DOHH2 (cell line): ENCODE results near the gene DPYD.

ENCODE experiments used
- H3F3A ChIP-seq: fragments of 200-600 bp; sonication (generic), shearing (Covaris generic); 2 replicates; pipeline ENCODE4 v1.6.0; 2016; ENCODE audit warnings: antibody characterized with exemption, mild to moderate bottlenecking; ENCODE audit not compliant: control insufficient read depth, insufficient read depth
- H3K27ac ChIP-seq: fragments of 200-600 bp; sonication (generic); 2 replicates; pipeline ENCODE4 v1.5.1; 2014; ENCODE audit warnings: low read depth, mild to moderate bottlenecking, low read length, moderate library complexity
- H3K27me3 ChIP-seq: fragments of 200-600 bp; sonication (generic); 2 replicates; pipeline ENCODE4 v1.6.1; 2014; ENCODE audit warnings: mild to moderate bottlenecking, low read length, mixed read lengths; ENCODE audit not compliant: control insufficient read depth
- H3K36me3 ChIP-seq: fragments of 200-600 bp; sonication (generic); 2 replicates; pipeline ENCODE4 v1.6.1; 2014; ENCODE audit warnings: mild to moderate bottlenecking, low read length, moderate library complexity, mixed read lengths; ENCODE audit not compliant: control insufficient read depth
- H3K4me1 ChIP-seq: fragments of 200-600 bp; sonication (generic); 2 replicates; pipeline ENCODE4 v1.6.1; 2014; ENCODE audit warnings: mild to moderate bottlenecking, low read length, mixed read lengths; ENCODE audit not compliant: control insufficient read depth
- H3K4me2 ChIP-seq: fragments of 200-600 bp; sonication (generic); 2 replicates; pipeline ENCODE4 v1.6.0; 2014; ENCODE audit warnings: mild to moderate bottlenecking, low read length, moderate library complexity
- H3K4me3 ChIP-seq: fragments of 200-600 bp; sonication (generic); 2 replicates; pipeline ENCODE4 v1.5.1; 2014; ENCODE audit warnings: mild to moderate bottlenecking, low read length, mixed read lengths
- H3K79me2 ChIP-seq: fragments of 200-600 bp; sonication (generic); 2 replicates; pipeline ENCODE4 v1.6.1; 2014; ENCODE audit warnings: mild to moderate bottlenecking, low read length, mixed read lengths; ENCODE audit not compliant: control insufficient read depth
- H3K9me2 ChIP-seq: fragments of 200-600 bp; sonication (generic); replicated peaks from 2 replicates; pipeline ENCODE4 v1.6.1; 2014; ENCODE audit warnings: mild to moderate bottlenecking, low read length, mixed read lengths; ENCODE audit not compliant: control insufficient read depth
- H3K9me3 ChIP-seq: fragments of 200-600 bp; sonication (generic); 2 replicates; pipeline ENCODE4 v1.6.1; 2014; ENCODE audit warnings: antibody characterized with exemption, low read length, mixed read lengths; ENCODE audit not compliant: control insufficient read depth, insufficient read depth
- H4K20me1 ChIP-seq: fragments of 200-600 bp; sonication (generic); 2 replicates; pipeline ENCODE4 v1.6.0; 2014; ENCODE audit warnings: low read depth, mild to moderate bottlenecking, antibody characterized with exemption, low read length, moderate library complexity; ENCODE audit not compliant: control insufficient read depth, insufficient read depth
- EZH2phosphoT487 ChIP-seq: fragments of 200-600 bp; sonication (generic); IDR thresholded peaks from 2 replicates; pipeline ENCODE4 v1.6.1; 2017; ENCODE audit warnings: borderline replicate concordance, mild to moderate bottlenecking, antibody characterized with exemption, low read length, moderate library complexity, mixed read lengths
- TF ChIP-seq, protein P1 (sequence below): fragments of 200-600 bp; sonication (generic); IDR thresholded peaks from one replicate; pipeline ENCODE4 v1.5.1; 2014; ENCODE audit warnings: antibody characterized with exemption, mild to moderate bottlenecking, low read depth, low read length; ENCODE audit not compliant: poor library complexity, severe bottlenecking

DPYD gene

DNA sequence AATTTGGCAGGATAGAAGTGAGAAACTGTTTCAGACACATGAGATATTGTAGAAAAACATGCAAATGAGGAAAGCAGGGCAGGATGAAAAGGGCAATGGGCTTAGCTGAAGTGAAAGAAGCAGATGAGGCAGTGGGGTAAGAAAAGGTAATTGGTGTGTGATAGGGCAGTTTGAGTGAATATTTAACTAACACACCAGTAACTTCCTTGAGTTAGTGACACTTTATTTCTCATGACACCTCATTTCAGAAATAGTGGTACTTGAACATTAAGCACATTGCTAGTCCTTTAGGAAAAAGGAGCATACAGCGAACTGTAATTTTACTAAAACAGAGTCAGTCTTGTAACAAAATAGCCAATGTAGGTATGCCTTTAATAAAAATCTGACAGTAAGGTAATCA is 415.0 kb downstream of the DPYD start:
- Histone ChIP-seq H3F3A (no peaks in the 10 kb centered on the region), H3K79me2 (no peaks in the 10 kb centered on the region), H3K4me3 (no peak overlapping the region), H3K9me2 (no peaks in the 10 kb centered on the region; the same call in 1 of the 2 replicates), H3K36me3 (no peaks in the 10 kb centered on the region), H4K20me1 (no peaks in the 10 kb centered on the region), H3K27ac (no peak overlapping the region), H3K4me1 (no peaks in the 10 kb centered on the region), H3K9me3 (no peaks in the 10 kb centered on the region), H3K4me2 (no peak overlapping the region), H3K27me3 (no peaks in the 10 kb centered on the region)
- no peak for TF ChIP-seq EZH2phosphoT487
- TF ChIP-seq, protein P1, sequence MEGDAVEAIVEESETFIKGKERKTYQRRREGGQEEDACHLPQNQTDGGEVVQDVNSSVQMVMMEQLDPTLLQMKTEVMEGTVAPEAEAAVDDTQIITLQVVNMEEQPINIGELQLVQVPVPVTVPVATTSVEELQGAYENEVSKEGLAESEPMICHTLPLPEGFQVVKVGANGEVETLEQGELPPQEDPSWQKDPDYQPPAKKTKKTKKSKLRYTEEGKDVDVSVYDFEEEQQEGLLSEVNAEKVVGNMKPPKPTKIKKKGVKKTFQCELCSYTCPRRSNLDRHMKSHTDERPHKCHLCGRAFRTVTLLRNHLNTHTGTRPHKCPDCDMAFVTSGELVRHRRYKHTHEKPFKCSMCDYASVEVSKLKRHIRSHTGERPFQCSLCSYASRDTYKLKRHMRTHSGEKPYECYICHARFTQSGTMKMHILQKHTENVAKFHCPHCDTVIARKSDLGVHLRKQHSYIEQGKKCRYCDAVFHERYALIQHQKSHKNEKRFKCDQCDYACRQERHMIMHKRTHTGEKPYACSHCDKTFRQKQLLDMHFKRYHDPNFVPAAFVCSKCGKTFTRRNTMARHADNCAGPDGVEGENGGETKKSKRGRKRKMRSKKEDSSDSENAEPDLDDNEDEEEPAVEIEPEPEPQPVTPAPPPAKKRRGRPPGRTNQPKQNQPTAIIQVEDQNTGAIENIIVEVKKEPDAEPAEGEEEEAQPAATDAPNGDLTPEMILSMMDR: no peak

DNA sequence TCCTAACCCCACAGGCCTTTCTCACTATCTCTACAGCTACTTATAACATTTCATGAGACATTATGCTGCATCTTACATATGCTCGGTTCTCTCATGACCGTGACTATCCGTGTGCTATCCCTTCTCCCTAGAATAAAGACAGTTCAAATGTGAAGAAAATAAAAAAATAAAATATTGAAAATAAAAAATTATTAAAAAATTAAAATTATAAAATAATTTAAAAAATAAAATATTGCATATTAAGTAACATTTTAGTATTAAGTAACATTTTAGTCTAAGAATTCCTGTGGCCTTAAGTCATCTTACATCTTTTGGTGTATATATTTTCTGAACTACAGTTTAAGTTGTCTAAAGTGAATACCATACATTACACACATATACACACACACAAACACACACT is 415.5 kb downstream of the DPYD start:
- no peaks in the 10 kb centered on the region for H3K36me3 ChIP-seq
- no peak overlapping the region for H3K4me2 ChIP-seq
- no peak overlapping the region for H3K27ac ChIP-seq
- H3K9me3 ChIP-seq: no peaks in the 10 kb centered on the region
- H3K27me3 ChIP-seq: no peaks in the 10 kb centered on the region
- H3F3A ChIP-seq: no peaks in the 10 kb centered on the region
- TF ChIP-seq EZH2phosphoT487: no peak
- TF ChIP-seq, protein P1: no peak
- no peak overlapping the region for H3K4me3 ChIP-seq
- H3K4me1 ChIP-seq: no peaks in the 10 kb centered on the region
- no peaks in the 10 kb centered on the region for H3K79me2 ChIP-seq
- no peaks in the 10 kb centered on the region; the same call in 1 of the 2 replicates for H3K9me2 ChIP-seq
- H4K20me1 ChIP-seq: no peaks in the 10 kb centered on the region

DNA sequence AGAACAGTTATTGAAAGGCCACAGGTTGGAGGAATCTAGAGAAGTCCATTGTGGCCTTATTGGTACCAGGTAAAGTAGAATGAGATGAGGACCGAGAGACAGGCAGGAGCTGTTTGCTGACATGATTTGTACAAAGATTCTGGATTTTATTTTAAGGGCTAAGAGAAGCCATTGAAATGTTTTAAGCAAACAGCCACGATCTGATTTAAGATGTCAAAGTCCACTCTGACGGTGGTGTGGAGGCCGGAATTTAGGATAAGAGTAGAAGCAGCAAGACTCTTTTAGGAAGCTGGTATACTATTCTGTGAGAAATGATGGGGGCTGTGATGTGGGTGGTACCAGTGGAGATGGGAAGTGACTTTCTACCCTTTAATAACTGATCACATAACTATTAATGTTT is 418.5 kb downstream of the DPYD start:
- no peak for TF ChIP-seq EZH2phosphoT487
- TF ChIP-seq, protein P1: no peak
- H3F3A ChIP-seq: no peaks in the 10 kb centered on the region
- H3K27ac ChIP-seq: no peak overlapping the region
- no peaks in the 10 kb centered on the region for H3K4me1 ChIP-seq
- H3K9me3 ChIP-seq: no peaks in the 10 kb centered on the region
- H3K4me2 ChIP-seq: no peak overlapping the region
- H4K20me1 ChIP-seq: no peaks in the 10 kb centered on the region
- no peak overlapping the region for H3K4me3 ChIP-seq
- no peaks in the 10 kb centered on the region for H3K79me2 ChIP-seq
- H3K9me2 ChIP-seq: no peaks in the 10 kb centered on the region; the same call in 1 of the 2 replicates
- H3K27me3 ChIP-seq: no peaks in the 10 kb centered on the region
- H3K36me3 ChIP-seq: no peaks in the 10 kb centered on the region

DNA sequence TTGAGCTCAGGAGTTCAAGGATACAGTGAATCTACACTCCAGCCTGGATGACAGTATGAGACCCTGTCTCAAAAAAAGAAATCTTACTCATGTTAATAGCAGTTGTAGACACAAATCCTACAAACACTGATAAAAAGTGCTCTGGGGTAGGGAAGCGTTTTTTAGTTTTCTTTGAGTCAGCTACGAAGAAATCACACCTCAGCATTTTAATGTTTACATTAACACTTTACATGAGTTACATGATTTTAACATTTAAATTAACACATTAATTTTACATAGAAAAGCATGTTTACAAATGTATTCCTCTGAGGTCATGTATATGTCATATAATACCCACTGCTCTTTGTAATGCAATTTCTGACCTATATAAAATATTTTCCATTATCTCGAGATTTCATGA is 419.2 kb downstream of the DPYD start:
- Histone ChIP-seq H3K36me3 (no peaks in the 10 kb centered on the region), H3K9me3 (no peaks in the 10 kb centered on the region), H3K79me2 (no peaks in the 10 kb centered on the region), H3K27me3 (no peaks in the 10 kb centered on the region), H3K4me3 (no peak overlapping the region), H4K20me1 (no peaks in the 10 kb centered on the region), H3F3A (no peaks in the 10 kb centered on the region), H3K9me2 (no peaks in the 10 kb centered on the region; the same call in 1 of the 2 replicates), H3K4me2 (no peak overlapping the region), H3K4me1 (no peaks in the 10 kb centered on the region), H3K27ac (no peak overlapping the region)
- TF ChIP-seq, protein P1: no peak
- TF ChIP-seq EZH2phosphoT487: no peak
